ENCODE results near the gene KNDC1. TPM values are rescaled to one million over a fixed set of nuclear protein-coding genes. Genes with fewer than 3 reads are reported as not detected.
A peak's percentile ranks its signal among the peaks of the same experiment; 100 is the strongest.

The KNDC1 gene
- total RNA-seq, 1 experiment from 2014 or later = 15.7 TPM

- Histone ChIP-seq H3K4me2 (ENCODE audit: insufficient read depth, insufficient read length, low read length) (no peak overlapping the region), H3K4ac (ENCODE audit: low read depth, low read length) (no peak overlapping the region), H3K9me3 (ENCODE audit: control insufficient read depth, low read depth, low read length) (no peaks in the 10 kb centered on the region), H3K14ac (ENCODE audit: insufficient read depth, low read length) (no peak overlapping the region), H2BK120ac (ENCODE audit: low read depth, low read length, poor library complexity, severe bottlenecking) (no peak overlapping the region), H3K56ac (ENCODE audit: insufficient read length, low read depth, low read length) (no peak overlapping the region), H4K91ac (ENCODE audit: insufficient read length, low read depth, low read length) (no peak overlapping the region), H3K18ac (ENCODE audit: insufficient read length, low read depth, low read length) (no peak overlapping the region), H3K79me2 (ENCODE audit: insufficient read depth, low read length) (no peaks in the 10 kb centered on the region), H2AK5ac (ENCODE audit: insufficient read length, low read length) (no peak overlapping the region), H4K5ac (ENCODE audit: insufficient read length, low read depth, low read length) (no peak overlapping the region), H3K27ac (ENCODE audit: insufficient read length, low read depth, low read length) (no peak overlapping the region), H3K27me3 (ENCODE audit: insufficient read depth, low read length) (no peaks in the 10 kb centered on the region), H2AFZ (ENCODE audit: low read length) (no peak overlapping the region), H2BK15ac (ENCODE audit: low read depth, low read length) (no peak overlapping the region), H3K23me2 (ENCODE audit: insufficient read length, low read depth, low read length, poor library complexity, severe bottlenecking) (no peaks in the 10 kb centered on the region), H3K23ac (ENCODE audit: insufficient read length, low read depth, low read length) (no peak overlapping the region), H4K8ac (replicated peaks; ENCODE audit: insufficient read length, low read depth, low read length) (no peak overlapping the region), H3K9ac (ENCODE audit: extremely low read depth, insufficient read length, low read length) (no peak overlapping the region), H3T11ph (ENCODE audit: low read length) (no peak overlapping the region), H3K4me1 (ENCODE audit: insufficient read depth, low read length) (peaks cover 7% of the 10 kb centered on the region; the same call in 1 of the 2 replicates), H2BK12ac (ENCODE audit: insufficient read length, low read depth, low read length) (no peak overlapping the region), H4K20me1 (ENCODE audit: control insufficient read depth, insufficient read depth, insufficient read length) (no peaks in the 10 kb centered on the region), H3K79me1 (ENCODE audit: insufficient read depth, low read depth, low read length, poor library complexity, severe bottlenecking) (no peaks in the 10 kb centered on the region), H2BK20ac (ENCODE audit: low read depth, low read length, poor library complexity, severe bottlenecking) (no peak overlapping the region), H2BK5ac (ENCODE audit: insufficient read length, low read length) (no peak overlapping the region)
- peaks cover 8 to 19% (median 14%) of the 10 kb centered on the region in 3 experiments for H3K36me3 Mint-ChIP-seq (ENCODE audit: insufficient read depth in 1 of 3, low read depth in 3 of 3)
- peaks cover 4% of the 10 kb centered on the region; the same call in 1 of the 2 replicates for H3K27me3 Mint-ChIP-seq (ENCODE audit: low read depth)
- peaks cover 32 to 33% of the 10 kb centered on the region in 2 experiments for H3K4me1 Mint-ChIP-seq
- peaks cover 14 to 16% of the 10 kb centered on the region in 2 experiments for H3K9me3 Mint-ChIP-seq
- TF ChIP-seq, protein P1, sequence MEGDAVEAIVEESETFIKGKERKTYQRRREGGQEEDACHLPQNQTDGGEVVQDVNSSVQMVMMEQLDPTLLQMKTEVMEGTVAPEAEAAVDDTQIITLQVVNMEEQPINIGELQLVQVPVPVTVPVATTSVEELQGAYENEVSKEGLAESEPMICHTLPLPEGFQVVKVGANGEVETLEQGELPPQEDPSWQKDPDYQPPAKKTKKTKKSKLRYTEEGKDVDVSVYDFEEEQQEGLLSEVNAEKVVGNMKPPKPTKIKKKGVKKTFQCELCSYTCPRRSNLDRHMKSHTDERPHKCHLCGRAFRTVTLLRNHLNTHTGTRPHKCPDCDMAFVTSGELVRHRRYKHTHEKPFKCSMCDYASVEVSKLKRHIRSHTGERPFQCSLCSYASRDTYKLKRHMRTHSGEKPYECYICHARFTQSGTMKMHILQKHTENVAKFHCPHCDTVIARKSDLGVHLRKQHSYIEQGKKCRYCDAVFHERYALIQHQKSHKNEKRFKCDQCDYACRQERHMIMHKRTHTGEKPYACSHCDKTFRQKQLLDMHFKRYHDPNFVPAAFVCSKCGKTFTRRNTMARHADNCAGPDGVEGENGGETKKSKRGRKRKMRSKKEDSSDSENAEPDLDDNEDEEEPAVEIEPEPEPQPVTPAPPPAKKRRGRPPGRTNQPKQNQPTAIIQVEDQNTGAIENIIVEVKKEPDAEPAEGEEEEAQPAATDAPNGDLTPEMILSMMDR (conservative IDR thresholded peaks at IDR 0.05) = no peak
- no CpG with 5 or more reads among the region's 9 CpGs for WGBS (ENCODE audit: extremely low coverage, insufficient read length, low lambda C conversion rate)
- 0 out of 7 replicates have a peak overlapping the region, but pooled peaks of 1 of the 3 experiments have one; percentile 17 for H3K27ac Mint-ChIP-seq
- H3K4me3 Mint-ChIP-seq = peak overlapping the region in 1 of 2 experiments; percentile 58; a peak in 1 of 5 replicates
- DNase-seq = no peak
These were observed 16.5 kb upstream of the KNDC1 start for GRCh38 chr10:133143546-133143945.

All from H9 (cell line).